ENCODE measurements around the gene EIF1B.

EIF1B gene

DNA sequence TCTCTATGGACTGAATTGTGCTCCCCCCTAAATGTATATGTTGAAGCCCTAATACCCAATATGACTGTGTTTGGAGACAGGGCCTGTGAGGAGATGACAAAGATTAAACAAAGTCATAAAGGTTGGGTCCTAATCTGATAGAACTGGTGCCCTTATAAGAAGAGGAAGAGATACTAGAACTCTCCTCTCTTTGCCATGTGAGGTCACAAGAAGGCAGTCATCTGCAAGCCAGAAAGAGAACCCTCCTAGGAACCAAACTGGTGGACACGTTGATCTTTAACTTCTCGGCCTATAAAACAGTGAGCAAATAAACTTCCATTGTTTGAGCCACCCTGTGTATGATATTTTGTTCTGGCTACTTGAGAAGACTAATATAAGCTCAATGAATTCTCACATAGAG, 45.9 kb downstream of the EIF1B start:
- H3K4me3 Mint-ChIP-seq = no peak overlapping the region
- no peaks in the 10 kb centered on the region for H3K36me3 Mint-ChIP-seq (ENCODE audit: low read depth)
- H3K27ac Mint-ChIP-seq = no peak overlapping the region
- TF ChIP-seq, protein P1, sequence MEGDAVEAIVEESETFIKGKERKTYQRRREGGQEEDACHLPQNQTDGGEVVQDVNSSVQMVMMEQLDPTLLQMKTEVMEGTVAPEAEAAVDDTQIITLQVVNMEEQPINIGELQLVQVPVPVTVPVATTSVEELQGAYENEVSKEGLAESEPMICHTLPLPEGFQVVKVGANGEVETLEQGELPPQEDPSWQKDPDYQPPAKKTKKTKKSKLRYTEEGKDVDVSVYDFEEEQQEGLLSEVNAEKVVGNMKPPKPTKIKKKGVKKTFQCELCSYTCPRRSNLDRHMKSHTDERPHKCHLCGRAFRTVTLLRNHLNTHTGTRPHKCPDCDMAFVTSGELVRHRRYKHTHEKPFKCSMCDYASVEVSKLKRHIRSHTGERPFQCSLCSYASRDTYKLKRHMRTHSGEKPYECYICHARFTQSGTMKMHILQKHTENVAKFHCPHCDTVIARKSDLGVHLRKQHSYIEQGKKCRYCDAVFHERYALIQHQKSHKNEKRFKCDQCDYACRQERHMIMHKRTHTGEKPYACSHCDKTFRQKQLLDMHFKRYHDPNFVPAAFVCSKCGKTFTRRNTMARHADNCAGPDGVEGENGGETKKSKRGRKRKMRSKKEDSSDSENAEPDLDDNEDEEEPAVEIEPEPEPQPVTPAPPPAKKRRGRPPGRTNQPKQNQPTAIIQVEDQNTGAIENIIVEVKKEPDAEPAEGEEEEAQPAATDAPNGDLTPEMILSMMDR (IDR thresholded peaks at IDR 0.05; ENCODE audit: unreplicated experiment in 3 of 3) = no peak
- no peaks in the 10 kb centered on the region for H3K4me1 Mint-ChIP-seq
- peaks cover 8% of the 10 kb centered on the region for H3K9me3 Mint-ChIP-seq
- peaks cover 7% of the 10 kb centered on the region for H3K27me3 Mint-ChIP-seq (ENCODE audit: low read depth)

DNA sequence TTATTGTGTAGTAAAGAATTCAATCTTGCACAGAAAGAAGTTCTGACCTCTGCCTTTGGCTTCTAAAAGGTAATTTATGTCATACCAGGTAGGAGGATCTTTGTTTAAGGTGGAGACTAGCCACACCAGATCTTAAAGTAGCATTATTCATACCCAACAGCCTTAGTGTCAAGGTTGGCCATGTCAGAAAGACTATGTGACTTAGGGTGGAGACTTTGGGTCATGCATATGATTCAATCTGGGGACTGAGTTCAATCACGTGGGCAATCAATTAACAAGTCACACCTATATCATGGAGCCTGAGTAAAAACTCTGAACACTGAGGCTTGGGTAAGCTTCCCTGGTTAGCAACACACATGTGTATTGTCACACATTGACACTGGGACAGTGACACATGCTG, 48.9 kb downstream of the EIF1B start:
- Mint-ChIP-seq H3K27me3 (ENCODE audit: low read depth) (peaks cover 7% of the 10 kb centered on the region), H3K36me3 (ENCODE audit: low read depth) (no peaks in the 10 kb centered on the region)

More for the DNA sequence above, 48.9 kb downstream of the EIF1B start:
- Mint-ChIP-seq H3K9me3 (no peaks in the 10 kb centered on the region), H3K4me1 (no peaks in the 10 kb centered on the region), H3K27ac (no peak overlapping the region), H3K4me3 (no peak overlapping the region)
- TF ChIP-seq, protein P1 (IDR thresholded peaks at IDR 0.05; ENCODE audit: unreplicated experiment in 3 of 3) = no peak

Measured in nephron (organoid).